ENCODE measurements around the gene SHTN1.
A peak's percentile ranks its signal among the peaks of the same experiment; 100 is the strongest.

Gene SHTN1, protein sequence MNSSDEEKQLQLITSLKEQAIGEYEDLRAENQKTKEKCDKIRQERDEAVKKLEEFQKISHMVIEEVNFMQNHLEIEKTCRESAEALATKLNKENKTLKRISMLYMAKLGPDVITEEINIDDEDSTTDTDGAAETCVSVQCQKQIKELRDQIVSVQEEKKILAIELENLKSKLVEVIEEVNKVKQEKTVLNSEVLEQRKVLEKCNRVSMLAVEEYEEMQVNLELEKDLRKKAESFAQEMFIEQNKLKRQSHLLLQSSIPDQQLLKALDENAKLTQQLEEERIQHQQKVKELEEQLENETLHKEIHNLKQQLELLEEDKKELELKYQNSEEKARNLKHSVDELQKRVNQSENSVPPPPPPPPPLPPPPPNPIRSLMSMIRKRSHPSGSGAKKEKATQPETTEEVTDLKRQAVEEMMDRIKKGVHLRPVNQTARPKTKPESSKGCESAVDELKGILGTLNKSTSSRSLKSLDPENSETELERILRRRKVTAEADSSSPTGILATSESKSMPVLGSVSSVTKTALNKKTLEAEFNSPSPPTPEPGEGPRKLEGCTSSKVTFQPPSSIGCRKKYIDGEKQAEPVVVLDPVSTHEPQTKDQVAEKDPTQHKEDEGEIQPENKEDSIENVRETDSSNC

DNA sequence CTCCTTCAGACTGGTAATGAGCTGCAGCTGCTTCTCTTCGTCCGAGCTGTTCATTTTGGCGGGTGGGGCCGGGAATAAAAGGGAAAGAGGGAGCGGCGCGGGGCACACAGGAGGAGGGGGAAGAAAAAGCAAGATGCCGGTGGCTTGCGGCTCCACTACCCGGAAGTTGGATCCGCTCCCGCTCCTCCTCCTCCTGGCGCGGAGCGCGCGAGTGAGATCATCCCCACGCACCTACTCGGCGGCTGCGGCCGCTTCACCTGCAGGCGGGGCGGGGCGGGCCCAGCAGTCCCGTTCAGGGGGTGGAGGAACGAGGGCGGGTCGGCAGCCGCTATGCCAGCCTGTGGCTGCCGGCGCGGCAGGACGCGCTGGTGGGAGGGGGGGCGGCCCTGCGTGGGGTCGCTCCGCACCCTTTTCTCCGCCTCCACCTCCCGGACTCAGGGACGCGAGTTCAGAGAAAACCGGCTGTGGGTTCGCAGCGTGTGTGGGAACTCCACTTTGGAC is at the start of gene SHTN1:
Gene SHTN1, minus strand, starts transcription at position 162 of the 501 bp plus-strand sequence. Its CDS starts 108 bp downstream, at position 54.
- no peaks in the 10 kb centered on the region for H3K36me3 ChIP-seq (ENCODE audit: control insufficient read depth, insufficient read depth, low read length, severe bottlenecking)
- peak within 1 kb of the TSS; percentile 91 for H3K4me3 ChIP-seq (ENCODE audit: low read length)
- H3K27me3 ChIP-seq (replicated peaks; ENCODE audit: control insufficient read depth, insufficient read depth, low read length) = no peaks in the 10 kb centered on the region
- peak; percentile 76 for DNase-seq (ENCODE audit: low read depth)
- peak within 1 kb of the TSS; percentile 74 for H3K9ac ChIP-seq (ENCODE audit: low read length)
- H3K4me1 ChIP-seq (ENCODE audit: control insufficient read depth, insufficient read depth, low read length) = no peaks in the 10 kb centered on the region
- H3K9me3 ChIP-seq (ENCODE audit: control insufficient read depth, low read length) = no peaks in the 10 kb centered on the region

DNA sequence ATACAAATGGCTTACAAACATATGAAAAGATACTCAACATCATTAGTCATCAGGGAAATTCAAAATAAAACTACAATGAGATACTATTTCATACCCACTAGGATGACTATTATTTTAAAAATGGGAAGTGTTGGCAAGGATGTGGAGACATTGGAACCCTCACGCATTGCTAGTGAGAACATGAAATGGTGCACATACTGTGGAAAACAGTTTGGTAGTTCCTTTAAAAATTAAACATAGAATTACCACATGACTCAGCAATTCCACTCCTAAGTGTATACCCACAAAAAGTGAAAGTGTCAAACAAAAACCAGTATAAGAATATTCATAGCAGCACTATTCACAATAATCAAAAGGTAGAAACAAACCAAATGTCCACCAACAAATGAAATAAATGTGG is 48.5 kb upstream of the SHTN1 start:
- Histone ChIP-seq H3K9ac (ENCODE audit: low read length) (no peak overlapping the region), H3K9me3 (ENCODE audit: control insufficient read depth, low read length) (peaks cover 36% of the 10 kb centered on the region), H3K36me3 (ENCODE audit: control insufficient read depth, insufficient read depth, low read length, severe bottlenecking) (no peaks in the 10 kb centered on the region), H3K27me3 (replicated peaks; ENCODE audit: control insufficient read depth, insufficient read depth, low read length) (peaks cover 6% of the 10 kb centered on the region), H3K4me1 (ENCODE audit: control insufficient read depth, insufficient read depth, low read length) (no peaks in the 10 kb centered on the region), H3K4me3 (ENCODE audit: low read length) (no peak overlapping the region)
- DNase-seq (ENCODE audit: low read depth) = no peak

DNA sequence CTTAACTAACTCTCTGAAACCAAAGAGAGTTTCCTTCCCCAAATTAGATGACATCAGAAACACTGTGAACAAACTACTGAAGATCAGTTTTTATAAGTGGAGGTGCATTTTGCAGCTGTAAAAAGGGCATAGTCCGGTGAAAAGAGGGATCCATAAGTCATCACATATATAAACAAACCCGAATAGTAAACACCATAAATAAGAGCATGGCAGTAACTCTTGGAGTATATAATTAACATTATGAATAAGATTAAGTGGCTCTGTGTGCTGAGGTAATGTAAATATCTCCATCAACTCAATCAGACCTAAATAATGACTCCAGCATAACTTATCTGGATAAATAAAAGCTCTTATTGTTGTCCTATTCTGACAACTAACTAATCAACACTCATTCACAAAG is 43.0 kb upstream of the SHTN1 start:
- Histone ChIP-seq H3K27me3 (replicated peaks; ENCODE audit: control insufficient read depth, insufficient read depth, low read length) (no peaks in the 10 kb centered on the region), H3K4me1 (ENCODE audit: control insufficient read depth, insufficient read depth, low read length) (no peaks in the 10 kb centered on the region), H3K9me3 (ENCODE audit: control insufficient read depth, low read length) (peaks cover 28% of the 10 kb centered on the region), H3K4me3 (ENCODE audit: low read length) (no peak overlapping the region), H3K36me3 (ENCODE audit: control insufficient read depth, insufficient read depth, low read length, severe bottlenecking) (no peaks in the 10 kb centered on the region), H3K9ac (ENCODE audit: low read length) (no peak overlapping the region)
- no peak for DNase-seq (ENCODE audit: low read depth)

DNA sequence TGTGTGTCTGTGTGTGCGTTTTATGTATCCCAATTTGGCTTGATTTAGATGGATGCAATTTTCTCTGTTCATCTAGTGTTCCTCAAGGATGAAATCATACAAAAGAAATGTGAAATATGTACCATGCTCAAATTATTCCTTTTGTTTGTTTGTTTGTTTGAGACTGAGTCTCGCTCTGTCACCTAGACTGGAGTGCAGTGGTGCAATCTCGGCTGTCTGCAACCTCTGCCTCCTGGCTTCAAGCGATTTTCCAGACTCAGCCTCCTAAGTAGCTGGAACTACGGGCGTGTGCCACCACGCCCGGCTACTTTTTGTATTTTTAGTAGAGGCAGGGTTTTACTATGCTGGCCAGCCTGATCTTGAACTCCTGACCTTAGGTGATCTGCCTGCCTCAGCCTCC is 11.3 kb upstream of the SHTN1 start:
- Histone ChIP-seq H3K27me3 (replicated peaks; ENCODE audit: control insufficient read depth, insufficient read depth, low read length) (no peaks in the 10 kb centered on the region), H3K36me3 (ENCODE audit: control insufficient read depth, insufficient read depth, low read length, severe bottlenecking) (no peaks in the 10 kb centered on the region), H3K4me3 (ENCODE audit: low read length) (no peak overlapping the region), H3K9ac (ENCODE audit: low read length) (no peak overlapping the region), H3K4me1 (ENCODE audit: control insufficient read depth, insufficient read depth, low read length) (no peaks in the 10 kb centered on the region), H3K9me3 (ENCODE audit: control insufficient read depth, low read length) (no peaks in the 10 kb centered on the region)
- DNase-seq (ENCODE audit: low read depth) = no peak

DNA sequence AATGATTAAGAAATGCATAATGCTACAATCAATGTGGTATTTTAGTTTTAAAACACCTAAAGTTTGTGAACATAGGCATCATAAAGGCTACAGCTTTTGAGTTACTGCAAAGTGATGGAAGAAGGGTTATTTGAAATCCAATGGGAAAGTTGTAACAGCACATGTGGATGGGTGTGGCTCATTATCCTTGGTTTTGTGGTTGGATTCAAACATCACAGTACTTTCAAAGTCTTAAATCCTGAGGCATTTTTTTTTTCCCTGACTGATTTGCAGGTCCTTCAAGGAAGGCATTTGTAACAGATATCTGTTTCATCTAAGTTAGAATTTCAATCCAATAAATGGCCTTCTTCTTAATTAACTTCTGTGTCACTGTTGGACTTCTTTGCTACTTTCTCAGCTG is 9.8 kb upstream of the SHTN1 start:
- Histone ChIP-seq H3K4me1 (ENCODE audit: control insufficient read depth, insufficient read depth, low read length) (no peaks in the 10 kb centered on the region), H3K9me3 (ENCODE audit: control insufficient read depth, low read length) (no peaks in the 10 kb centered on the region), H3K27me3 (replicated peaks; ENCODE audit: control insufficient read depth, insufficient read depth, low read length) (no peaks in the 10 kb centered on the region), H3K36me3 (ENCODE audit: control insufficient read depth, insufficient read depth, low read length, severe bottlenecking) (no peaks in the 10 kb centered on the region), H3K4me3 (ENCODE audit: low read length) (no peak overlapping the region), H3K9ac (ENCODE audit: low read length) (no peak overlapping the region)
- DNase-seq (ENCODE audit: low read depth) = no peak

DNA sequence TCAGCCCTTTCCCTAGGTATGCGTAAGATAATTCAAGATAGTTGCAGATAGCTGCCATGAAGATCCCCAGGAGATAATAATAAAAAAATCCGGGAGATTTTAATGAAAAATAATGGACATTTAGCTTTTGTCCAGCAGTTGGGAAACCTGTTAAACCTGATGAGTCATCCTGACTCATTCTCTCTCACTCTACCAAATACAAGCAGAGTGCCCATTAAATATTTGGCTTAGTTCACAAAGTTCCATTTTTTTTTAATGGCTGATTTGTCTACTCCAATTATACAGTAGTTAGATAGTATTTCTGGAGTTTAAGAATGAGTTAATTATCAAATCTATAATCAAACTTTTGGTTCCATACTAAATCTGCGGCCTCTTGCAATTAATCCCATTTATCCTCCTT is 2.1 kb upstream of the SHTN1 start:
- Histone ChIP-seq H3K36me3 (ENCODE audit: control insufficient read depth, insufficient read depth, low read length, severe bottlenecking) (no peaks in the 10 kb centered on the region), H3K9ac (ENCODE audit: low read length) (no peak overlapping the region), H3K27me3 (replicated peaks; ENCODE audit: control insufficient read depth, insufficient read depth, low read length) (no peaks in the 10 kb centered on the region), H3K4me1 (ENCODE audit: control insufficient read depth, insufficient read depth, low read length) (no peaks in the 10 kb centered on the region), H3K9me3 (ENCODE audit: control insufficient read depth, low read length) (no peaks in the 10 kb centered on the region), H3K4me3 (ENCODE audit: low read length) (no peak overlapping the region)
- peak; percentile 54 for DNase-seq (ENCODE audit: low read depth)

DNA sequence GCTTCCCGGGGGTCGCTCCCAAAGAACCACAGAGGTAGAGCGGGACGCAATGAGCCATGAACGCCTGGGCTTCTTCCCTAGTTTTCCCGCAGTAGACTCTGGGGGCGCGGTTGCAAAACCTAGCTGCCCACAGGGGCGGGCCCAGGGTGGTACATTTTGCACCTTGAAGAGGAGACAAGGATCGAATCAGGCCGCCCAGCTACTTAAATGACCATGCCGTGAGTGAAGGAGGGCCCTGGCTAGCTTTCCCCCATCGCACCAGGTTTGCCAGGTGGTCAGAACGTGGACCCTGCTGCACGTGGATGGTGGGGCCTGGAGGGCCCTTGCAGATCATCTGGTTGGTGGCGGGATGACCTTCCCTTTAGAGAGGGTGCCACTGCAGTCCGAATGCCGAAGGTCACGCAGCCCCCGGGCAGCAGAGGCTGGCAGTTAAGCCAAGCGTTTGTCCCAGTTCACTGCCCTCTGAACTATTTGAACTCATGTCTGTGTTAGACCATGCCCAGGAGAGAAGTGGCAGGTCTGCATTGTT is 604 bp upstream of the SHTN1 start:
- peak; percentile 28 for DNase-seq (ENCODE audit: low read depth)
- H3K9ac ChIP-seq (ENCODE audit: low read length) = peak overlapping the region; percentile 74
- H3K4me1 ChIP-seq (ENCODE audit: control insufficient read depth, insufficient read depth, low read length) = no peaks in the 10 kb centered on the region
- no peaks in the 10 kb centered on the region for H3K9me3 ChIP-seq (ENCODE audit: control insufficient read depth, low read length)
- H3K4me3 ChIP-seq (ENCODE audit: low read length) = peak overlapping the region; percentile 91
- H3K36me3 ChIP-seq (ENCODE audit: control insufficient read depth, insufficient read depth, low read length, severe bottlenecking) = no peaks in the 10 kb centered on the region
- no peaks in the 10 kb centered on the region for H3K27me3 ChIP-seq (replicated peaks; ENCODE audit: control insufficient read depth, insufficient read depth, low read length)

DNA sequence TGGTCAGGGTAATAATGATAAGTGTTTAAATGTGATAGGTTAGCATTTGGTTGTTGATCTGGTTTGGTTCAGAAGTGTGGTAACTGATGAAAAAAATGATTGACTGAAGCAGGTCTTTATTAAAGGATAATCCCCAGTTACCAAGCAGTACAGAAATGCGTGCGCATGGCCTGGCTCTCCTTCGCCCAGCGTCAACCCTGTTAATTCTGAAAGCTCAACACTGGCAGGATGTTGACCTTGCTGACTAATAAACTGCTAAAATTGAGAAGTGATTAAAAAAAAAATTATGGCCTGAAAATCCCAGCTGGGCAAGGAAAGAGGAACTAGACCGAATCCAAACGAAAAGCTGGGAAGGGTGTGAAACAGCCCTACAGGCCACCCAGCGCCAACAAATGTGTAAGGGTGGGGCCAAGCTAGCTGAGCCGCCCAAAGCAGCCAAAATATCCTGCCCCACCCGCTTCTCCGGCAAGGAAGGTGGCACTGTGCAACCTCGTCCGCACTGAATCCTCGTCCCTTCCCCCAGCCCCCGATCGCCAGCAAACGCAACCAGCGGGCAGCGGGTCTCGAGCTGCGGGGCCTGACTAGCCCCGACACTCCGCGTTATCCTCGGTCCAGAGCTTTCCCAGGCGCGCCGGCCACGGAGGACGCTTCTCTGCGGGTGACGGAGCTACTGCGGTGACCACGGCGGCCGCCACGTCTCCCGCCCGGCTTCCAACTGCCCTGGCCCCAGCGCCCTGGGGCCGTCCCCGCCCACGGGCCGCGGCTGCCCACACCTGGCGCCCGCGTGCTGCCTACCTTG is 561 bp downstream of the SHTN1 start:
- peak; percentile 67 for DNase-seq (ENCODE audit: low read depth)
- H3K4me3 ChIP-seq (ENCODE audit: low read length) = peak overlapping the region; percentile 91

DNA sequence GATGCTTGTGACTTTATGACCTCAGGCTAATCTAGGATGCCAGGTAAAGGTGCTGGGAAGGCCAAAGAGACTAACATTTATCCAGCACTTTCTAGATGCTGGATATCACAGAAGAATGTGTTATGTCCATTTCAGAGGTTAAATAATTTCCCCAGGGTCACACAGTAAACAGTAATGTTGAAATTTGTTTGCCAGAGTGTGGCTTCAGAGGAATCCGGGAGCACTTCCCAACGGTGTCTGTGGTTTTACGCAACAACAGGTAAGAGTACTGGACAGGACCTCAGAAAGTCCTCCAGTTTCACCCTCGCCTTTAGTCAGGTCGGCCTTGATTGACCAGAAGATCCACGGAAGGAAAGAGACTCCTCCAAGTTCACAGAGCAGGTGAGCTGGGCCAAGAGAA is 1.7 kb downstream of the SHTN1 start:
- Histone ChIP-seq H3K36me3 (ENCODE audit: control insufficient read depth, insufficient read depth, low read length, severe bottlenecking) (no peaks in the 10 kb centered on the region), H3K9ac (ENCODE audit: low read length) (no peak overlapping the region), H3K27me3 (replicated peaks; ENCODE audit: control insufficient read depth, insufficient read depth, low read length) (no peaks in the 10 kb centered on the region), H3K4me1 (ENCODE audit: control insufficient read depth, insufficient read depth, low read length) (no peaks in the 10 kb centered on the region), H3K4me3 (ENCODE audit: low read length) (no peak overlapping the region), H3K9me3 (ENCODE audit: control insufficient read depth, low read length) (no peaks in the 10 kb centered on the region)
- no peak for DNase-seq (ENCODE audit: low read depth)

More for the DNA sequence above, 561 bp downstream of the SHTN1 start:
- H3K4me1 ChIP-seq (ENCODE audit: control insufficient read depth, insufficient read depth, low read length) = no peaks in the 10 kb centered on the region
- H3K36me3 ChIP-seq (ENCODE audit: control insufficient read depth, insufficient read depth, low read length, severe bottlenecking) = no peaks in the 10 kb centered on the region
- peak overlapping the region; percentile 74 for H3K9ac ChIP-seq (ENCODE audit: low read length)
- H3K9me3 ChIP-seq (ENCODE audit: control insufficient read depth, low read length) = no peaks in the 10 kb centered on the region
- H3K27me3 ChIP-seq (replicated peaks; ENCODE audit: control insufficient read depth, insufficient read depth, low read length) = no peaks in the 10 kb centered on the region

DNA sequence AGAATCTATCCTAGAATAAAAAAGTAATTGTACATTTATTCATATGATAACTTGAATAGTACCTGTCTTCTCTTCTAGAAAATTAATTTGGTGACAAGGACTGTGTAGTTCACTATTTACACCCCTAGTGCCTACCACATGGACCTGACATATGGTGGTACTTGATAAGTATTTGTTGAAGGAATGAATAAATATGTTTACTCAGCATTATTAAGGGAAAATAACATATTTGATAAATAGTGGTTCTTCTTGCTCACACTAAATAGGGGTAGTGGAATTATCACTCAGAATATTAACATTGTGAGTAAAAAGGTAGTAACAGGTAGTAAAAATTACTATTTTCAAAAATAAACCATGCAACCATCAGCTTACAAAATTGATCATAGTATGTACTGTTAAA is 2.8 kb downstream of the SHTN1 start:
- Histone ChIP-seq H3K9me3 (ENCODE audit: control insufficient read depth, low read length) (no peaks in the 10 kb centered on the region), H3K27me3 (replicated peaks; ENCODE audit: control insufficient read depth, insufficient read depth, low read length) (no peaks in the 10 kb centered on the region), H3K36me3 (ENCODE audit: control insufficient read depth, insufficient read depth, low read length, severe bottlenecking) (no peaks in the 10 kb centered on the region), H3K4me3 (ENCODE audit: low read length) (no peak overlapping the region), H3K9ac (ENCODE audit: low read length) (no peak overlapping the region), H3K4me1 (ENCODE audit: control insufficient read depth, insufficient read depth, low read length) (no peaks in the 10 kb centered on the region)
- no peak for DNase-seq (ENCODE audit: low read depth)

DNA sequence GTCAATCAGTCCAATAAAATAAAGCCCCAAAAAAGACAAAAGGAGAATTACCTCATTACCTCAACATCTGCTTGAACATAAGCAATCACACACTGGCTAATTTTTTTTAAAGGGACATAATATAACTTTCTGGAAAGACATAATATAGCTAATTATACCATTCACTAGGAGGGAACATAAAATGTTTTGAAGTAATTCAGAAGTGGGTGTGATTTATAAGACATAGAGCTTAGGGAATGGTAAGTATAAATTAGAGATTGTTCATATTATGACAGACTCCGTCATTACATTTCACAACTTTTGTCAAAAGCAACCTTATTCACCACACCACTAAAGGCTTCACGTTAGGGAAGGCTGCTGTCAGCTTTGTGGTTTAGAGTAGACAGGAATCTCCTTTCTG is 3.8 kb downstream of the SHTN1 start:
- no peak overlapping the region for H3K4me3 ChIP-seq (ENCODE audit: low read length)
- H3K27me3 ChIP-seq (replicated peaks; ENCODE audit: control insufficient read depth, insufficient read depth, low read length) = no peaks in the 10 kb centered on the region
- no peak overlapping the region for H3K9ac ChIP-seq (ENCODE audit: low read length)
- H3K36me3 ChIP-seq (ENCODE audit: control insufficient read depth, insufficient read depth, low read length, severe bottlenecking) = no peaks in the 10 kb centered on the region
- DNase-seq (ENCODE audit: low read depth) = no peak
- no peaks in the 10 kb centered on the region for H3K9me3 ChIP-seq (ENCODE audit: control insufficient read depth, low read length)
- H3K4me1 ChIP-seq (ENCODE audit: control insufficient read depth, insufficient read depth, low read length) = no peaks in the 10 kb centered on the region
